Activated CD8-positive, alpha-beta memory T cell treated with anti-CD3 and anti-CD28 coated beads for 4 hours (primary cell): ENCODE results near the gene UQCRC1.
"Not testable (repeated sequence)": the region's sequence is repeated elsewhere in the genome, so short reads cannot be mapped to it uniquely, and the experiment has no call there.

Experiments used
- DNase-seq, 2 donors: peaks; one replicate each; pipeline ENCODE4 v3.0.0-alpha.2; 2020; ENCODE audit warnings: low read depth in 2 of 2

Gene UQCRC1

GRCh38 chr3:48555231-48555948 lies 54.1 kb downstream of the UQCRC1 start:
- no peak for DNase-seq

DNA sequence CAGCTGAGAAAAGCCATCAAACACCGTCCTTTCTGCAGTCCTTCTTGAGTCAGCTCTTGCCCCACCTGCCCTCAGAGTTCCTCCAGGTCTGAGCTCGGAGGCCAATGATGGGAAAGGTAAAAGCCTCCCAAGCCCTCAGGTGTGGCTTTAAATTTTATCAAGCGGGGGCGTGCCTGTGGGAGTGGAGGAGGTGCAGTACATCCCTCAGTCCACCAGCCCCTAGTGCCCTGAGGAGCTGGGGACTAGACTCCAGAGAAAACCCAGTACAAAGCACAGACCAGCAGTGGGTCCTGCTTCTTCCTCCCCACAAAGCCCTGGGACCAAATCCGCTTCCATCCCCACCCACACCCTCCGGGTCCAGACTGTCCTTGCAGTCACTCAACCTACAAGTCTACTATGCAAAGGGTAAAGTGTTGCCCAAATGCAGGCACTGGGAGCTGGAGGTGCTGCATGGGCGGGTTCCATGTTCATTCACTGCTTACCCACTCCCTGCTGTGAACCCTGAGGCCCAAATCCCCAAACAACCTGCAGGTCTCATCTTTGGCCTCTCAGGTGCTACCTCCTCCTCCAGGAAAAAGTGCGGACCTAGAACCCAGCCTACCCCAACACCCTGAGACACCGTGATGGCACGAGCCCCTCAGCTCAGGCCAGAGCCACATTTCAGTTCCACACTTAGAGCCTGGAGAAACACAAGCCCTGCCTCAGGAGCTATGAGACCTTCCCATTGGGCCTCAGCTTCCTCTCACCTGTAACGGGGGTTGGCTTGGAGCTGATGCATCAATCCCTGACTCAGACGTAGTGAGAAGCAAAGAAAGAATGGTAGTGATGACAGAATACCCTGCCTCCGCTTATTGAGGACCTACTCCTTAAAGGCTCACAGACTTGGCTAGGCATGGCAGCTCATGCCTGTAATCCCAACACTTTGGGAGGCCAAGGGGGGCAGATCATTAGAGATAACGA lies 55.3 kb downstream of the UQCRC1 start:
- no peak for DNase-seq

DNA sequence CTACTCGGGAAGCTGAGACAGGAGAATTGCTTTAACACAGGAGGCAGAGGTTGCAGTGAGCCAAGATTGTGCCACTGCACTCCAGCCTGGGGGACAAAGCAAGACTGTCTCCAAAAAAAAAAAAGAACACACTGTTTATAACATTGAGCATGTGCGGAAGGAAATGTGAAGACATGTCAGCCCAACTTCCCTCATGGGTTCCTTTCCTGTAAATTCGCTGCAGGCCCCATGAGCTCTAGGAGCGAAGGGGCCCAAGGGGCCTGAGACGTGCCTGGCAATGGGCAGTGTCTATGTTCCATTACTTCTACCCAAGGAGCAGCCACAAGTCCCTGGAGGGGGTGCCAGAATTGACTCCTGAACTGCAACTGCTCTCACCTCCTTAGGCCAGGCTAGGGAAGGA lies 56.1 kb downstream of the UQCRC1 start:
- DNase-seq = no peak

GRCh38 chr3:48552111-48552951 lies 57.1 kb downstream of the UQCRC1 start:
- no peak for DNase-seq

- DNase-seq = not testable (repeated sequence)
These were observed 57.8 kb downstream of the UQCRC1 start for GRCh38 chr3:48551651-48552050.
